HepG2 (cell line): ENCODE results near the gene DRAXIN. TPM values are rescaled to one million over a fixed set of nuclear protein-coding genes. Genes with fewer than 3 reads are reported as not detected.
A peak's percentile ranks its signal among the peaks of the same experiment; 100 is the strongest.

Source experiments
- ARNT ChIP-seq: fragments of 450-650 bp; IDR thresholded peaks from 2 replicates; pipeline ENCODE4 v1.6.1; 2017
- FOXO1 ChIP-seq: sonication (generic); formaldehyde crosslinking; IDR thresholded peaks from 2 replicates; pipeline ENCODE4 v1.4.0; 2020; ENCODE audit warnings: missing genetic modification reagents
- MLLT10 ChIP-seq: sonication (generic); formaldehyde crosslinking; IDR thresholded peaks from 2 replicates; pipeline ENCODE4 v1.4.0; 2020; ENCODE audit warnings: missing genetic modification reagents
- MYNN ChIP-seq: sonication (generic); formaldehyde crosslinking; IDR thresholded peaks from 2 replicates; pipeline ENCODE4 v1.4.0; 2020; ENCODE audit warnings: mild to moderate bottlenecking, low read depth, missing genetic modification reagents
- NFE2L2 ChIP-seq: fragments of 150-350 bp; IDR thresholded peaks from 2 replicates; pipeline ENCODE4 v1.6.1; 2014; ENCODE audit warnings: low read length
- NFYB ChIP-seq: sonication (generic); formaldehyde crosslinking; IDR thresholded peaks from 2 replicates; pipeline ENCODE4 v1.4.0; 2020; ENCODE audit warnings: missing genetic modification reagents
- PHF8 ChIP-seq: sonication (generic); formaldehyde crosslinking; IDR thresholded peaks from 2 replicates; pipeline ENCODE4 v1.5.0; 2020; ENCODE audit warnings: missing genetic modification reagents
- RCOR2 ChIP-seq: IDR thresholded peaks from 2 replicates; pipeline ENCODE4 v1.6.1; 2016; ENCODE audit warnings: missing biosample characterization, missing genetic modification reagents
- SMC3 ChIP-seq: IDR thresholded peaks from 2 replicates; pipeline ENCODE4 v1.6.1; 2011; ENCODE audit warnings: low read length, improper control_type of control experiment
- SMYD3 ChIP-seq: sonication (generic); formaldehyde crosslinking; IDR thresholded peaks from 2 replicates; pipeline ENCODE4 v1.8.1; 2023; ENCODE audit warnings: mild to moderate bottlenecking, missing genetic modification reagents
- SNAPC2 ChIP-seq: sonication (generic); formaldehyde crosslinking; IDR thresholded peaks from 2 replicates; pipeline ENCODE4 v1.8.1; 2022; ENCODE audit warnings: mild to moderate bottlenecking, missing genetic modification reagents
- SP2 ChIP-seq: sonication (generic); formaldehyde crosslinking; IDR thresholded peaks from 2 replicates; pipeline ENCODE4 v1.5.1; 2020; ENCODE audit warnings: mild to moderate bottlenecking, missing genetic modification reagents
- YY1 ChIP-seq: IDR thresholded peaks from 2 replicates; pipeline ENCODE4 v1.6.1; 2011; ENCODE audit warnings: low read length, low read depth, moderate library complexity, mild to moderate bottlenecking; ENCODE audit not compliant: insufficient read depth, insufficient replicate concordance
- ZFY ChIP-seq: sonication (generic); formaldehyde crosslinking; IDR thresholded peaks from 2 replicates; pipeline ENCODE4 v1.4.0; 2020; ENCODE audit warnings: missing genetic modification reagents
- ZMYM2 ChIP-seq: sonication (generic); formaldehyde crosslinking; IDR thresholded peaks from 2 replicates; pipeline ENCODE4 v1.8.0; 2022; ENCODE audit warnings: mild to moderate bottlenecking, missing genetic modification reagents
- ZNF143 ChIP-seq: sonication (generic); formaldehyde crosslinking; IDR thresholded peaks from 2 replicates; pipeline ENCODE4 v1.4.0; 2020; ENCODE audit warnings: missing genetic modification reagents
- ZNF589 ChIP-seq: sonication (generic); formaldehyde crosslinking; conservative IDR thresholded peaks from 2 replicates; pipeline ENCODE4 v1.8.0; 2022; ENCODE audit warnings: mild to moderate bottlenecking, moderate library complexity, missing genetic modification reagents
- ZNF615 ChIP-seq: sonication (generic); formaldehyde crosslinking; IDR thresholded peaks from 2 replicates; pipeline ENCODE4 v1.5.0; 2020; ENCODE audit warnings: mild to moderate bottlenecking, missing genetic modification reagents, borderline replicate concordance
- ZNF75D ChIP-seq: sonication (generic); formaldehyde crosslinking; IDR thresholded peaks from 2 replicates; pipeline ENCODE4 v1.8.1; 2023; ENCODE audit warnings: missing genetic modification reagents, mild to moderate bottlenecking, borderline replicate concordance
- polyA plus RNA-seq, 8 experiments: library from polyadenylated mRNA; depleted of rRNA in 3 of 8; stranded (reverse) in 7 of 8; unstranded in 1 of 8; fragments of >200 nt; fragmentation: Illumina TruSeq in 4 of 8; extraction: Trizol in 4 of 8; gene quantifications; 2 replicates each; pipeline versions ENCODE4 v1.2.1 to v1.2.3, GENCODE V29; 2011 to 2016; ENCODE audit warnings: low read depth in 4 of 8, missing spikeins in 1 of 8, mixed read lengths in 1 of 8; ENCODE audit not compliant: insufficient read depth in 1 of 8
- total RNA-seq, 5 experiments: library from RNA; depleted of rRNA; stranded (reverse); fragments of >200 nt; fragmentation: Illumina TruSeq; extraction: Trizol; gene quantifications; 2 replicates each; pipeline ENCODE4 v1.2.3, GENCODE V29; 2016; ENCODE audit warnings: low read depth in 1 of 5
- TF ChIP-seq, protein P1 (sequence below): sonication (generic); formaldehyde crosslinking; IDR thresholded peaks from 2 replicates; pipeline ENCODE4 v1.8.1; 2023; ENCODE audit warnings: mild to moderate bottlenecking, moderate library complexity, missing genetic modification reagents
- TF ChIP-seq, protein P2 (sequence below): sonication (generic); formaldehyde crosslinking; IDR thresholded peaks from 2 replicates; pipeline ENCODE4 v1.8.0; 2022; ENCODE audit warnings: missing genetic modification reagents, low read depth, mild to moderate bottlenecking, borderline replicate concordance
- TF ChIP-seq, protein P3 (sequence below): sonication (generic); formaldehyde crosslinking; IDR thresholded peaks from 2 replicates; pipeline ENCODE4 v1.4.0; 2020; ENCODE audit warnings: missing genetic modification reagents, borderline replicate concordance
- TF ChIP-seq, protein P4 (sequence below): sonication (generic); formaldehyde crosslinking; IDR thresholded peaks from 2 replicates; pipeline ENCODE4 v1.4.0; 2020; ENCODE audit warnings: mild to moderate bottlenecking, low read depth, missing genetic modification reagents

DRAXIN gene
- total and polyA plus RNA-seq, 2 of the 13 experiments (the other 11 are each of a cell fraction or from before 2014, with no cell fraction given) = 0.02 TPM; not detected in 1

DNA sequence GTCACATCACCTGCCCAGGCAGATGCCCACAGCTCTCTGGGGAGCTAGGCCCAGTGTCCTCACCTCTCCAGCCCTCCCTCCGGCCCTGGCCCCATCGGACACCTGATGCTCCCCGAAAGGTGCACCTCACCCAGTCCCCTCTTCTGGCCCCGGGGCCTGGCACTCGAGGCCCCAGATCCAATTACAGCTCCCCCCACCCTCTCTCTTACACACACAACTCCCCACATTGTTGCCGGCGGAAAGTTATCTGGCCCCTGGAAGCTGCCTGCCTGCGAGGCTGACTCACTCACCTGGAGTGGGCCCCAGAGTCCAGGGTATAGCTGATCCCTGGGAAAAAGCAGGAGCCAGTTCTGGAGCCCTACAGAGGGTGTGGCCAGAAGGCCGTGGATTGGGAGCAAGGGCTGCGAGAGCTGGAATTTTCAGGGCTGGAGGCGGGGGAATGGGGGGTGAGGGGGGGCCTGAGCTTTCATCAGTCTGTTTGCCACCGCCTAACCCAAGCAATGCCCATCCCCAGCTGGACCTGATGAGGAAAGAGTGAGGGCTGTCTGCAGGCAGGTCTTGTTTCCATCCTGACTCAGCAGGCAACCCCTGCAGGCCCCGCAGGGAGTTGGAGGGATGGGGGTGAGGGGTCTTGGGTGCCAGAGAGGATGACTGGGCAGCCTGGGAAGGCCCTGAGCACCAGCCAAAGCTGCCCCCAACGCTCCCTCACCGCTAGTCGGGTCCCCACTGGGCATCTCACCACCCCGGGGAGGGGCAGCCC lies 38.2 kb upstream of the DRAXIN start (continued):
- no peak for TF ChIP-seq ZNF143 (CRISPR knock-in tag)
- TF ChIP-seq ZMYM2 (CRISPR knock-in tag) = no peak; the same call in 1 of the 2 replicates
- TF ChIP-seq RCOR2 (CRISPR knock-in tag) = no peak
- TF ChIP-seq NFE2L2 = no peak
- no peak for TF ChIP-seq NFYB
- no peak for TF ChIP-seq SMC3
- no peak; the same call in 1 of the 2 replicates for TF ChIP-seq SNAPC2 (CRISPR knock-in tag)
- TF ChIP-seq FOXO1 = no peak; the same call in 1 of the 2 replicates
- TF ChIP-seq ZFY (CRISPR knock-in tag) = peak; percentile 47; the same call in 1 of the 2 replicates
- TF ChIP-seq YY1 = no peak
- TF ChIP-seq, protein P1, sequence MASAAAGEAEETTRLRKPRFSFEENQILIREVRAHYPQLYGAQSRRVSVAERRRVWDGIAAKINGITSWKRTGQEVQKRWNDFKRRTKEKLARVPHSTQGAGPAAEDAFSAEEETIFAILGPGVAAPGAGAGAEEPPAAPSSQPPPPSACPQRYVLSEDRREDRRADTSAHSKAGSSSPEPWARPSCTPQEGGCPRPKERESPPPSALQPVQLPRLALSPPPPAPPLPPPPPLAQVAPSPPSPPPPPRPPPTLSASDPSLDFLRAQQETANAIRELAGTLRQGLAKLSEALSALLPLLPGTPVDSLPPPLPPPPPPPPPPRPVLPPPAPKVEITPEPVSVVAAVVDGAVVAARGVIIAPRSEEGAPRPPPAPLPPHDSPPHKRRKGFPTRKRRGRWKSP (CRISPR knock-in tag) = 0 out of 2 replicates have a peak, but pooled peaks have one; percentile 65
- TF ChIP-seq, protein P2, sequence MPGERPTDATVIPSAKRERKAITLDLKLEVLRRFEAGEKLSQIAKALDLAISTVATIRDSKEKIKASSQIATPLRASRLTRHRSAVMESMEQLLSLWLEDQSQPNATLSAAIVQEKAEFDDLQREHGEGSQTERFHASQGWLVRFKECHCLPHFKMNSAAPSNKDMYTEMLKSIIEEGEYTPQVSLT (CRISPR knock-in tag) = no peak
- no peak for TF ChIP-seq SMYD3 (CRISPR knock-in tag)
- TF ChIP-seq PHF8 = peak; percentile 16; the same call in 1 of the 2 replicates
- peak; percentile 69; the same call in 1 of the 2 replicates for TF ChIP-seq ZNF589 (CRISPR knock-in tag)
- TF ChIP-seq SP2 (CRISPR knock-in tag) = no peak
- TF ChIP-seq ZNF75D (CRISPR knock-in tag) = no peak
- no peak for TF ChIP-seq MYNN (CRISPR knock-in tag)
- TF ChIP-seq ARNT = no peak
- TF ChIP-seq, protein P3, sequence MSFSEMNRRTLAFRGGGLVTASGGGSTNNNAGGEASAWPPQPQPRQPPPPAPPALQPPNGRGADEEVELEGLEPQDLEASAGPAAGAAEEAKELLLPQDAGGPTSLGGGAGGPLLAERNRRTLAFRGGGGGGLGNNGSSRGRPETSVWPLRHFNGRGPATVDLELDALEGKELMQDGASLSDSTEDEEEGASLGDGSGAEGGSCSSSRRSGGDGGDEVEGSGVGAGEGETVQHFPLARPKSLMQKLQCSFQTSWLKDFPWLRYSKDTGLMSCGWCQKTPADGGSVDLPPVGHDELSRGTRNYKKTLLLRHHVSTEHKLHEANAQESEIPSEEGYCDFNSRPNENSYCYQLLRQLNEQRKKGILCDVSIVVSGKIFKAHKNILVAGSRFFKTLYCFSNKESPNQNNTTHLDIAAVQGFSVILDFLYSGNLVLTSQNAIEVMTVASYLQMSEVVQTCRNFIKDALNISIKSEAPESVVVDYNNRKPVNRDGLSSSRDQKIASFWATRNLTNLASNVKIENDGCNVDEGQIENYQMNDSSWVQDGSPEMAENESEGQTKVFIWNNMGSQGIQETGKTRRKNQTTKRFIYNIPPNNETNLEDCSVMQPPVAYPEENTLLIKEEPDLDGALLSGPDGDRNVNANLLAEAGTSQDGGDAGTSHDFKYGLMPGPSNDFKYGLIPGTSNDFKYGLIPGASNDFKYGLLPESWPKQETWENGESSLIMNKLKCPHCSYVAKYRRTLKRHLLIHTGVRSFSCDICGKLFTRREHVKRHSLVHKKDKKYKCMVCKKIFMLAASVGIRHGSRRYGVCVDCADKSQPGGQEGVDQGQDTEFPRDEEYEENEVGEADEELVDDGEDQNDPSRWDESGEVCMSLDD (CRISPR knock-in tag) = no peak
- TF ChIP-seq MLLT10 = no peak
- no peak for TF ChIP-seq ZNF615
- TF ChIP-seq, protein P4, sequence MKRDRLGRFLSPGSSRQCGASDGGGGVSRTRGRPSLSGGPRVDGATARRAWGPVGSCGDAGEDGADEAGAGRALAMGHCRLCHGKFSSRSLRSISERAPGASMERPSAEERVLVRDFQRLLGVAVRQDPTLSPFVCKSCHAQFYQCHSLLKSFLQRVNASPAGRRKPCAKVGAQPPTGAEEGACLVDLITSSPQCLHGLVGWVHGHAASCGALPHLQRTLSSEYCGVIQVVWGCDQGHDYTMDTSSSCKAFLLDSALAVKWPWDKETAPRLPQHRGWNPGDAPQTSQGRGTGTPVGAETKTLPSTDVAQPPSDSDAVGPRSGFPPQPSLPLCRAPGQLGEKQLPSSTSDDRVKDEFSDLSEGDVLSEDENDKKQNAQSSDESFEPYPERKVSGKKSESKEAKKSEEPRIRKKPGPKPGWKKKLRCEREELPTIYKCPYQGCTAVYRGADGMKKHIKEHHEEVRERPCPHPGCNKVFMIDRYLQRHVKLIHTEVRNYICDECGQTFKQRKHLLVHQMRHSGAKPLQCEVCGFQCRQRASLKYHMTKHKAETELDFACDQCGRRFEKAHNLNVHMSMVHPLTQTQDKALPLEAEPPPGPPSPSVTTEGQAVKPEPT (CRISPR knock-in tag) = no peak
